Stimulated activated naive CD8-positive, alpha-beta T cell treated with anti-CD3 and anti-CD28 coated beads, Interleukin-15, Interleukin-2, amounts not matched to agents 100 U/mL and 50 U/mL, for 24 hours (primary cell): ENCODE data around the gene SPIN1.
A peak's percentile ranks its signal among the peaks of the same experiment; 100 is the strongest.

Experiments
- ATAC-seq: fragments of 150-1000 bp; cut with Tn5 transposase; one replicate; pipeline ENCODE4 v1.10.0; 2021
- DNase-seq: peaks from one replicate; pipeline ENCODE4 v3.0.0; 2021

Gene SPIN1

GRCh38 chr9:88388886-88389605, 802 bp downstream of the SPIN1 start:
- ATAC-seq (peak; percentile 34), DNase-seq (peak; percentile 54)

DNA sequence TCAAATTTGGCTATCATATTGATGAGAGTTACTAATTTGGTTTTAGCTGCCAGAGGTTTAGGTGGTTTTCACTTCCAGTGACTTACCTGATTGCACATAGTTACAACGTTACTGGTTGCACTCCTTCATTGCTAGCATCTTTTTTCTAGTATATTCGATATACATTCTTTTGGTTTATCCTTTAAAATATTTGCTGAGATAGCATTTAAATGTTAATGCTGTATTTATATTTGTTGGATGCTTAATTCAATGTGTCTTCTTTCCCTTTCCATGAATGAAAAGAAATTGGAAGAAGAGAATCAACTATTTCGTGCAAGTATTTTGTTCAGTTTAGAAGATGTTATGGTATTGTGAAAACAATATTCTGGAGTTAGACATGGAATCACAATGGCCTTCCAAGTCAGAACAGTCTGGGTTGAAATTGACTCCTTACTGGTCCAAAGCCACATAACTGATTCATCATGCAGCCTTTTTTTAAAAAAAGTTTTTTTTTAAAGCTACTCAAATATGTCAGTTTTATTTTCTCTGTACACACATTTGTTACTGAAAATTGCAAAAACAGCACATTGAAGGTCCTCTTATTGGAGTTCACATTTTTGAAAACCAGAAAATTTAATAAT, 2.2 kb downstream of the SPIN1 start:
- ATAC-seq = no peak
- no peak for DNase-seq

DNA sequence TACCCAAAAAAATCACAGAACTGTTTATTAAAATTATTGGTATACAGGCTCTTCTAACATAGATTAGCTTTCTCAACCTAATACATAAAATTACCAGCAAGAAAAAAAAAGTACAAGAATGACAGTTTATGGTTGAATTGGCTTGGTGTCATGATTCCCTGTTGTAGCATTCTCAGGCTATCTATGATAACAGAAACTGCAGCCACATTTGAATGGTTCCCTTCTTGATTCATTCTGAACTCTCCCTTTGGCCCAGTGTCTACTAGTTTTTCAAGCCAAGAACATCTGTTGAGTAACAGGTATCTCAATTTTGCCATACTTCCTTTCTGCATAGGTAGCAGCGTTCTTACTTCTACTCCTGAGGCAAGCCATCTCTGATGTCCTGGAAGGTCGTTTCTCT, 3.0 kb downstream of the SPIN1 start:
- ATAC-seq = no peak
- no peak for DNase-seq

DNA sequence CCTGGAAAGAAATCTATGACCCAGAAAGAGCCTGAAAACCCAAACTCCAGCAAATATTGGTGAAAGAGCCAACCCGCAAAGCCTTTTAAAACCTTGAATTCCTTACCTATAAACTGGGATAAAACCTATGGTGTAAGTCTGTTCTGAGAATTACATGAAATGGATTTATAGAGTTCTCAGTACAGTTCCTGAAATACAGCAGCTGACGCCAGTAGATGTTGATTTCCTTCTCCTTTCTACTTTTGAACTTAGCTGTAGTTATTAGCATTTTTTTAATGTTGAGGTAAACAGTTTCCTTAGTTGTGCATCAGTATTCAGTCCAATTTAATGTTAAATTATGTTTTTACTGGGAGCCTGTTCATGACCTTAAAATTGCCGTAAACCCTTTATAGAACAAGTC, 3.7 kb downstream of the SPIN1 start:
- no peak for ATAC-seq
- no peak for DNase-seq

GRCh38 chr9:88392549-88392948, 4.3 kb downstream of the SPIN1 start:
- DNase-seq (no peak), ATAC-seq (no peak)

GRCh38 chr9:88396836-88397577, 8.8 kb downstream of the SPIN1 start:
- DNase-seq (no peak), ATAC-seq (peak; percentile 43)

DNA sequence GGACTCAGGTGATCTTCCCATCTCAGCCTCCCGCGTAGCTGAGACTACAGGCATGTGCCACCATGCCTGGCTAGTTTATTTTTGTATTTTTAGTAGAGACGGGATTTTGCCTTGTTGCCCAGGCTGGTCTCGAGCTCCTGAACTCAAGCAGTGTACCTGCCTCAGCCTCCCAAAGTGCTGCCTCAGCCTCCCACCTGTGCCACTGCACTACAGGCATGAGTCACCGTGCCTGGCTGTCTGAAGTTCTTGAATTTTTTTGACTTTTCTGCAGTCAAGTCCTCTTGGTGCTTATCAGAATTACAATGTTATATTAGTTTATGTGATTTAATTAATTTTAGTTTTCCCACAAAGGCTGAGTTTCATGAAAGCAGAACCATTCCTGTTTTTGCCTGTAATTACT, 9.8 kb downstream of the SPIN1 start:
- ATAC-seq (no peak), DNase-seq (no peak)

- ATAC-seq (no peak), DNase-seq (no peak)
These were observed 11.7 kb downstream of the SPIN1 start for GRCh38 chr9:88399966-88400365.

DNA sequence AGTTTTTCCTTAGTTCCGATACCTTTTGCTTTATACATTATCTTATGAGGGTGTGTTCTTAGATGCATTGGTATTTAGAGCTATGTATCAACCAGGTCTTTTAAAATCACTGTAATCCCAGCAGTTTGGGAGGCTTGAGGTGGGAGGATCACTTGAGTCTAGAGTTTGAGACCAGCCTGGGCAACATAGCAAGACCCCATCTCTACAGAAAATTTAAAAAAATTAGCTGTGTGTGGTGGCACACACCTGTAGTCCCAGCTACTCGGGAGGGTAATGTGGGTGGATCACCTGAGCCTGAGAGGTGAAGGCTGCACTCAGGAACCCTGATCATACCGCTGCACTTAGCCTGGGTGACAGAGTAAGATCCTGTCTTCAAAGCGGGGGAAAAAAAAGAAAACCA, 15.1 kb downstream of the SPIN1 start:
- no peak for DNase-seq
- ATAC-seq = no peak

DNA sequence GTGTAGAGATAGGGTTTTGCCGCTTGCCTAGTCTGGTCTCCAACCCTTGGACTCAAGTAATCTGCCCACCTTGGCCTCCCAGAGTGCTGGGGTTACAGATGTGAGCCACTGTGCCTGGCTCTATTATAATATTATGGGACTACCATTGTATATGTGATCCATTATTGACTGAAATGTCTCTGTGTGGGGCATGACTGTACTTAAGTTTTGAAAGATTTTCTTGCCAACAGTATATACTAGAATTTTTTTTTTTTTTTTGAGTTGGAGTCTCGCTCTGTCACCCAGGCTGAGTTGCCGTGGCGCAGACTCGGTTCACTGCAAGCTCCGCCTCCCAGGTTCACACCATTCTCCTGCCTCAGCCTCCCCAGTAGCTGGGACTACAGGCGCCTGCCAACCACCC, 17.8 kb downstream of the SPIN1 start:
- no peak for ATAC-seq

GRCh38 chr9:88411471-88411870, 23.2 kb downstream of the SPIN1 start:
- DNase-seq = no peak
- ATAC-seq = no peak

More for the DNA sequence above, 17.8 kb downstream of the SPIN1 start:
- DNase-seq = no peak

GRCh38 chr9:88414298-88414697, 26.1 kb downstream of the SPIN1 start:
- DNase-seq = no peak
- no peak for ATAC-seq

GRCh38 chr9:88418025-88418424, 29.8 kb downstream of the SPIN1 start:
- DNase-seq = no peak
- no peak for ATAC-seq

DNA sequence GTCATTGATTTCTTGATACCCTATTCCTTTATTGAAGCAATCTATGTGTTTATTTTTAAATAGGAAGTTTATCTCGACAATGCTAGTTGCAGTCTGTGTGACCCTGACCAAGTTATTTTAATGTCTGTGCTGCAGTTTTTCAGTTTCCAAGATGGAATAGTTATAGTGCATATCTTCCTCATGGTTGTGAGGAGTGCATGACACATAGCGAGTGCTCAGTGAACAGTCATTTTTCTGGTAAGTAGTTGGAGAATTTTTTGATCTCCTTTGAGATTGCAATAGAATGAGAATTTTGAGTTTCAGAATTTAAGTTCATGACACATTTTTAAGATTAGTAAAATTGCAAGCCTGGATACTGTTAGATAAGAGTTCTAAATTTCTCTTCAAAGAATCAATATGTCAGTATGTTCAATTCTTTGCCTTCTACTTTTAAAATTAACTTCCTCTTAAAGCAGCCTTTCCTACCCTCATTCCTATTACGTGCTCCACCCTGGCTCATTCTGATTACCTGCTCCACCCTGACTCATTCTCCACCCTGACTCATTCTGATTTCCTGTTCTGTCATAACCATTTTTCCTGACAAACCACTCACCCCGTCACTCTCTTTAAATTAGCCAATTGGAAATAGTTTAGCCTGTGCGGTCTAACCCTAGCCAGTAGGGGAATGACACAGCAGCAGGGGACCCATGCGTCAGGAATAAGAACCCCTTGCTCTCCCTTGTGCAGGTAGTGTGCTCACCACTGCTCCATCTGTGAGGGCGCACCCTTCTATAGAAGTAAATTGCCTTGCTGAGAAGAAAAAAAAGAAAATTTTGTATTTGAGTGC, 30.7 kb downstream of the SPIN1 start:
- peak; percentile 13 for DNase-seq
- ATAC-seq = peak; percentile 63

DNA sequence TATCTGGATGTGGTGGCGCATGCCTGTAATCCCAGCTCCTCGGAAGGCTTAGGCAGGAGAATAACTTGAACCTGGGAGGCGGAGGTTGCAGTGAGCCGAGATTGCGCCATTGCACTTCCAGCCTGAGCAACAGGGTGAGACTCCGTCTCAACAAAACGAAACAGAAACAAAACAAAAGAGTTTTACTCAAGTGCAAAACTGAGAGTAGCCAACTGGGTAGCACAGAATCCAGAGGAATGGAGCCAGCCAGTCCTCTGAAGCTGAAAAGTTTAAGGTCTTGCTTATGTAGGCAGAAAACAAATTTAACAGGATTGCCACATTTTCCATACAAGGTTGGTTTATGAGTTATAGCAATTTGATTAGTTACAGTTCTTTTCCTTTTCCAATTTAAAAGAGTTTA, 32.0 kb downstream of the SPIN1 start:
- ATAC-seq = no peak
- no peak for DNase-seq

DNA sequence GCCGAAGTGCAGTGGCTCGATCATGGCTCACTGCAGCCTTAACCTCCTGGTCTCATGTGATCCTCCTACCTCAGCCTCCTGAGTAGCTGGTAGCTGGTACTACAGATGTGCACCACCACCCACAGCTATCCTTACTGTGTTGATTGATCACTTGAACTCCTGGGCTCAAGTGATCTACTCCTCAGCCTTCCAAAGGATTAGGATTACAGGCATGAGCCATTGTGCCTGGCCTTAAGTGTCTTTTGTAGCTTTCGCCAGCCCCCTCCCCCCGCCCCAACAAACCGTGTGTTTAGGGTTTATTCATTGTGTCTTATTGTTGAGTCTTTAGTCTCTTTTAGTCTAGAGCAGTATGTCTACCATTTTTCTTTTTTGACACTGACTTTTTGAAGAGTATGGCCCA, 33.1 kb downstream of the SPIN1 start:
- no peak for ATAC-seq
- DNase-seq = no peak

- ATAC-seq = no peak
These were observed 37.3 kb downstream of the SPIN1 start for GRCh38 chr9:88425538-88425950.

DNA sequence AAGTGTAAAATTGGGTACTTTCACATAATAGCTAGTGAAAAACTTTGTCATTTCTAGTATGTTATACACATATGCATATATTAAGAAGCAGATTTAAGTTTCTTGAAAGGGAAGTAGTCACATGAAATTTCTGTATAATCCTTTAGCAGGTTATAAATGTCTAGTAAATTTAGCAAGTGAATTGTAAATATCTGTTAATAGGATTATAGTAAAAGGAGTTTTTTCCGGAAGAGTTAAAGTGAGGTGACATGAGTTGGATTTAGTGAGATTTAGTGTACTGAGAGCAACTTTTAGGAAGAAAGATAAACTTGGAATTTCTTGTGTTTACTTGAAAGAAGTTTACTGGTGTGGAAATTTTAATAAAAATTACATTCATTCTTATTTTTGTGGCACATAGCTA, 38.4 kb downstream of the SPIN1 start:
- ATAC-seq (no peak), DNase-seq (no peak)

More at GRCh38 chr9:88425538-88425950, 37.3 kb downstream of the SPIN1 start:
- no peak for DNase-seq

DNA sequence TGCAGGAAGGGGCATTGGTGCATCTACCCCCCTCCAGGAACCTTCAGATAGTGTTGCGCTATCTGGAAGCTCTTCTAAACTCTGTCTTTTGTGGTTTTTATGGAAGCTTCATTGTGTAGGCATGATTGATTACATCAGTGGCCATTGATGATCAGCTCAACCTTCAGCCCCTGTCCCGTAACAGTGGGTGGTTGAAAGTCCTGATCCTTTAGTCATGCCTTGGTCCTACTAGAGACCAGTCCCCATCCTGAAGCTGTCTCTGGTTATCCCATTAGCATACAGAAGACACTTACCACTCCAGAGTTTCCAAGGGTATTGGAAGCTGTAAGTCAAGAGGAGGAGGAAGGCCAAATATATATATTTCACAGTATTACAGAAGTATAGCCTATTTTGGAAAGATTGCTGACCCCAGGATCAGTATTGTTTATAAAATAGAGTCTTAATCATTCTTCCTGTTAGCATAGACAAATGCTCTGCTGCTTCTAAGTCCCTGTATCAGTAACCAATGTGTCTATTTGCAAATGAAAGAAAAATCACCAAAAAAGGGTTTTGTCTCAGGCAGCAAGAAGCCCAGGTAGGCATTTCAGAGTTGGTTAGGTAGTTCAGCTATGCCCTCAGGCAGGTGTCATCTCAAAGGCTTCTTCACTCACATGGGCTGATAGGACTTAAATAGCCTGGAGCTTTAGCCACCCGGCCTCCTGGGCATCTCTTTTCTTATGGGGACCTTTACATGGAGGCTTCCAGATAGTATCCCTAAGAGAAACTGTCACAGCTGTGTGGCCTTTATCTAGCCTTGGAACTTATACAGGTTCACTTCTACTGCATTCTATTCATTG, 41.6 kb downstream of the SPIN1 start:
- ATAC-seq = no peak

GRCh38 chr9:88433583-88434255, 45.5 kb downstream of the SPIN1 start:
- peak; percentile 81 for ATAC-seq
- DNase-seq = no peak

More for the DNA sequence above, 41.6 kb downstream of the SPIN1 start:
- no peak for DNase-seq

- ATAC-seq (no peak), DNase-seq (no peak)
These were observed 47.1 kb downstream of the SPIN1 start for GRCh38 chr9:88435336-88435735.
